CD4-positive, alpha-beta memory T cell (primary cell): ENCODE measurements around the gene ITCH. TPM values are rescaled to one million over a fixed set of nuclear protein-coding genes. Genes with fewer than 3 reads are reported as not detected.

Experiments used
- CTCF ChIA-PET: fragments of 350-600 bp; sonication (Branson Sonifier 250); formaldehyde crosslinking; loops from one replicate; lab custom pipeline; 2021; ENCODE audit warnings: inconsistent platforms; ENCODE audit not compliant: partially characterized antibody; lab: Charles Lee
- POLR2A ChIA-PET: fragments of 350-600 bp; sonication (Branson Sonifier 250); formaldehyde crosslinking; loops from one replicate; lab custom pipeline; 2021; ENCODE audit not compliant: partially characterized antibody; lab: Charles Lee
- DNase-seq, 5 donors: peaks; one replicate each; pipeline versions ENCODE4 v3.0.0 to v3.0.0-alpha.2; 2020 to 2022; ENCODE audit warnings: mixed read lengths in 1 of 5
- H3K27ac ChIP-seq: one replicate; pipeline ENCODE4 v1.7.0; 2013; ENCODE audit warnings: low read depth, low read length
- H3K27me3 ChIP-seq: 2 replicates; pipeline ENCODE4 v1.7.0; 2013; ENCODE audit warnings: mild to moderate bottlenecking, low read length, moderate library complexity; ENCODE audit not compliant: insufficient read depth
- H3K36me3 ChIP-seq: 2 replicates; pipeline ENCODE4 v1.7.0; 2013; ENCODE audit warnings: mild to moderate bottlenecking, low read length, moderate library complexity; ENCODE audit not compliant: insufficient read depth
- H3K4me1 ChIP-seq: 2 replicates; pipeline ENCODE4 v1.7.0; 2013; ENCODE audit warnings: mild to moderate bottlenecking, low read length, moderate library complexity; ENCODE audit not compliant: insufficient read depth
- H3K4me3 ChIP-seq, 2 donors: one replicate each; pipeline ENCODE4 v1.7.0; 2013; ENCODE audit warnings: low read length in 2 of 2, mild to moderate bottlenecking in 1 of 2
- H3K9me3 ChIP-seq, 2 donors: one replicate each; pipeline ENCODE4 v1.7.0; 2013; ENCODE audit warnings: low read length in 2 of 2, control low read depth in 1 of 2; ENCODE audit not compliant: control insufficient read depth in 1 of 2
- H3K27ac Mint-ChIP-seq, 7 donors: one replicate each; pipeline ENCODE4 v1.8.0; 2020 to 2021; ENCODE audit warnings: mixed read lengths in 7 of 7, mild to moderate bottlenecking in 6 of 7, inconsistent platforms in 3 of 7, moderate library complexity in 3 of 7
- H3K27me3 Mint-ChIP-seq, 2 donors: one replicate each; pipeline ENCODE4 v1.8.0; 2020 to 2021; ENCODE audit warnings: mixed read lengths in 2 of 2
- H3K36me3 Mint-ChIP-seq, 2 donors: one replicate each; pipeline ENCODE4 v1.8.0; 2020 to 2021; ENCODE audit warnings: mixed read lengths in 2 of 2, inconsistent platforms in 1 of 2, mild to moderate bottlenecking in 1 of 2
- H3K4me1 Mint-ChIP-seq, 4 donors: one replicate each; pipeline ENCODE4 v1.8.0; 2020 to 2021; ENCODE audit warnings: mixed read lengths in 4 of 4, mild to moderate bottlenecking in 1 of 4
- H3K4me3 Mint-ChIP-seq, 8 donors: one replicate each; pipeline ENCODE4 v1.8.0; 2020 to 2021; ENCODE audit warnings: mixed read lengths in 8 of 8, mild to moderate bottlenecking in 7 of 8, moderate library complexity in 6 of 8, inconsistent platforms in 3 of 8
- H3K9me3 Mint-ChIP-seq, 8 donors: one replicate each; pipeline ENCODE4 v1.8.0; 2020 to 2021; ENCODE audit warnings: mixed read lengths in 8 of 8, mild to moderate bottlenecking in 5 of 8, inconsistent platforms in 3 of 8, moderate library complexity in 1 of 8
- intact Hi-C: fragments of 100-400 bp; cut with micrococcal nuclease; formaldehyde crosslinking; loops from one replicate; pipeline ENCODE4 v1.15.1; 2023
- polyA plus RNA-seq, 2 donors: library from polyadenylated mRNA; unstranded; fragments of 300-500 nt; fragmentation: Illumina TruSeq; gene quantifications; one replicate each; pipeline ENCODE4 v1.2.3, GENCODE V29; 2021
- total RNA-seq, 2 experiments: library from RNA; stranded (reverse); gene quantifications; one replicate each; pipeline ENCODE4 v1.2.3, GENCODE V29; 2021

The ITCH gene
- total and polyA plus RNA-seq, 4 experiments from 2014 or later, result 9.7 to 68.9 (median 42.2) TPM

DNA sequence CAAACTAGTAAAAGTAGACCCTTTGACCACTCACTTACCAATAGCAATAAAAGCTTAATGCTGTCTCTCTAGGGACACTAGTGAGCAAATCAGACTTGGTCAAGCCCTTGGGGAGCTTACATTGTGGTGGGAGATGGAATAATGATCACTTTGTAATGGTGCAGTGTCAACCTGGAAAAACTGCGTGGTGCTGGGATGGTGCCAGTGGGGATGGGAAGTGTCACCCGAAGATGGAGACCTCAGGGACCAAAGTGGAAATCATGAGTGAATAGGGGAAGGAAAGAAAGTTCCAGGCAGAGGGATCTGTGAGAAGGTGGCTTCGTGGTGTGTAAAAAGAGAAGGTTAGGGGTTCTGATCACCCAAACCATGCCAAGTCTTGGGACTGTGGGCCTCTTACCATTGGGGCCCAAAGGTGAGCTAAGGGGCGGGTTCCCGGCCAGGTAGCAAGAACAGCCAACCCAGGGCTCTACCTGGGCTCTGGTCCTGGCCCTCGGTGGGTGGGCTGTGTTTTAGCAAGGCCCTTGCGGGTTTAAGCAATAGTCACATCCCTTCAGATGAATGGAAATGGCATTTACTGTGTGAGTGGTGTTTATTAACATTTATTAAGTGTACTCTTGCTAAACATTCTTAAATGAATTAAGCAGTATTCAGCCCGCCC, 168.7 kb downstream of the ITCH start:
- H3K36me3 Mint-ChIP-seq, result peaks cover 38 to 71% of the 10 kb centered on the region in 2 donors
- H3K27ac ChIP-seq, result no peak overlapping the region
- CTCF ChIA-PET, result interaction anchor here (0.8 to 1.4 kb wide), 5 partner anchors 26 to 219 kb away, joined by 3 to 4 read pairs (median 3); no protein-coding TSS in a partner anchor
- no peaks in the 10 kb centered on the region for H3K9me3 ChIP-seq
- H3K4me3 Mint-ChIP-seq, result no peak overlapping the region
- no peak overlapping the region for H3K4me3 ChIP-seq
- peaks cover 67% of the 10 kb centered on the region for H3K36me3 ChIP-seq
- H3K27ac Mint-ChIP-seq, result peak overlapping the region in 4 of 7 donors; percentile 22 to 57 (median 26)
- POLR2A ChIA-PET, result interaction anchor here (0.6 to 1.0 kb wide), 2 partner anchors 8 to 185 kb away, joined by 3 read pairs; no protein-coding TSS in a partner anchor
- peaks cover 4 to 6% (median 5%) of the 10 kb centered on the region in 4 donors for H3K4me1 Mint-ChIP-seq
- no peaks in the 10 kb centered on the region for H3K27me3 ChIP-seq
- no peaks in the 10 kb centered on the region for H3K4me1 ChIP-seq
- intact Hi-C loops, result no loop called here
- no peaks in the 10 kb centered on the region for H3K9me3 Mint-ChIP-seq
- H3K27me3 Mint-ChIP-seq, result no peaks in the 10 kb centered on the region
- DNase-seq, result no peak

DNA sequence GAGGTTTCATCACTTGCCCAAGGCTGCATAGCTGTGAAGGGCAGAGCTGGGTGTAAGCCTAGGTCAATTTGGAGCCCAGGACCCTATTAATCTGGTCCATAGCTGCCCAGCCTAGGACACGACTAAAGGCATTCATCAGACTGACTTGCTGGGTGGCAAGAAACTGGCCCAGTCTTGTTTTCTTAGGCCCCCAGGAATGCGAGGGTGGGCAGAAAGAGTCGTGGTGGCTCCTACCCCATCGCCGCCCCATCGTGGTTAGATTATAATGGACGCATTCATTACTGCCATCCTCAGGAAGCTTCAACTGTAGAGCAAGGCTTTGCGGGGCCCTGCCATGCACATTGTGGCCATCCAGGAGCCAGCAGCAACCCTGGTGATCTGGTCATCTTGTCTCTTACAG, 169.2 kb downstream of the ITCH start:
- Mint-ChIP-seq H3K36me3 (peaks cover 37 to 71% of the 10 kb centered on the region in 2 donors), H3K27ac (no peak overlapping the region)
- intact Hi-C loops, result no loop called here

DNA sequence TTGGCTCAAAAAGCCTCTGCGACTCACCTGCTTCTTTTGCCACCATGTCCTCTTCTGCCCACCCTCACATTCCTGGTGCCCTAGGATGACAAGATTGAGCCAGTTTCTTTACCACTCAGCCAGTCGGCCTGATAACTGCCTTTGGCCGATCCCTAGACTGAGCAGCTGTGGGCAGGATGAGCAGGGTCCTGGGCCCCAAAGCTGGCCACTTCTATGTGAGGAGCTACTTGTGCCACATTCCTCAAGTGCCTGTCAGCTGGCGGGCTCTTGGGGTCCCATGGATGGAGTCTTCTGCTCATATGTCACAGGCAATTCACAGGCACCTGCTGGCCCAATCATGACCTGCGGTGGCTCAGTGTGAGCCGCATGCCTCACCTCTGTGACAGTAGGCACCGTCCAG, 169.7 kb downstream of the ITCH start:
- H3K9me3 ChIP-seq, result no peaks in the 10 kb centered on the region
- Mint-ChIP-seq H3K4me1 (peaks cover 8 to 13% (median 10%) of the 10 kb centered on the region in 4 donors), H3K27ac (no peak overlapping the region), H3K36me3 (peaks cover 36 to 69% of the 10 kb centered on the region in 2 donors), H3K4me3 (no peak overlapping the region), H3K9me3 (no peaks in the 10 kb centered on the region), H3K27me3 (no peaks in the 10 kb centered on the region)
- H3K4me3 ChIP-seq, result no peak overlapping the region
- no peaks in the 10 kb centered on the region for H3K4me1 ChIP-seq
- DNase-seq, result no peak
- intact Hi-C loops, result no loop called here
- H3K36me3 ChIP-seq, result peaks cover 61% of the 10 kb centered on the region
- no peak overlapping the region for H3K27ac ChIP-seq
- POLR2A ChIA-PET, result no interaction called here
- no peaks in the 10 kb centered on the region for H3K27me3 ChIP-seq
- CTCF ChIA-PET, result interaction anchor here (1.0 to 1.4 kb wide), 2 partner anchors 175 to 219 kb away, joined by 3 to 4 read pairs; no protein-coding TSS in a partner anchor

More for the DNA sequence above, 169.2 kb downstream of the ITCH start:
- no peaks in the 10 kb centered on the region for H3K9me3 Mint-ChIP-seq
- H3K27ac ChIP-seq, result no peak overlapping the region
- H3K4me3 ChIP-seq, result no peak overlapping the region
- no peak overlapping the region for H3K4me3 Mint-ChIP-seq
- no peak for DNase-seq
- CTCF ChIA-PET, result interaction anchor here (1.0 to 1.4 kb wide), 2 partner anchors 176 to 219 kb away, joined by 3 to 4 read pairs; no protein-coding TSS in a partner anchor
- no peaks in the 10 kb centered on the region for H3K27me3 Mint-ChIP-seq
- no peaks in the 10 kb centered on the region for H3K4me1 ChIP-seq
- H3K27me3 ChIP-seq, result no peaks in the 10 kb centered on the region
- peaks cover 8 to 9% (median 9%) of the 10 kb centered on the region in 4 donors for H3K4me1 Mint-ChIP-seq
- no peaks in the 10 kb centered on the region for H3K9me3 ChIP-seq
- peaks cover 65% of the 10 kb centered on the region for H3K36me3 ChIP-seq
- POLR2A ChIA-PET, result no interaction called here

DNA sequence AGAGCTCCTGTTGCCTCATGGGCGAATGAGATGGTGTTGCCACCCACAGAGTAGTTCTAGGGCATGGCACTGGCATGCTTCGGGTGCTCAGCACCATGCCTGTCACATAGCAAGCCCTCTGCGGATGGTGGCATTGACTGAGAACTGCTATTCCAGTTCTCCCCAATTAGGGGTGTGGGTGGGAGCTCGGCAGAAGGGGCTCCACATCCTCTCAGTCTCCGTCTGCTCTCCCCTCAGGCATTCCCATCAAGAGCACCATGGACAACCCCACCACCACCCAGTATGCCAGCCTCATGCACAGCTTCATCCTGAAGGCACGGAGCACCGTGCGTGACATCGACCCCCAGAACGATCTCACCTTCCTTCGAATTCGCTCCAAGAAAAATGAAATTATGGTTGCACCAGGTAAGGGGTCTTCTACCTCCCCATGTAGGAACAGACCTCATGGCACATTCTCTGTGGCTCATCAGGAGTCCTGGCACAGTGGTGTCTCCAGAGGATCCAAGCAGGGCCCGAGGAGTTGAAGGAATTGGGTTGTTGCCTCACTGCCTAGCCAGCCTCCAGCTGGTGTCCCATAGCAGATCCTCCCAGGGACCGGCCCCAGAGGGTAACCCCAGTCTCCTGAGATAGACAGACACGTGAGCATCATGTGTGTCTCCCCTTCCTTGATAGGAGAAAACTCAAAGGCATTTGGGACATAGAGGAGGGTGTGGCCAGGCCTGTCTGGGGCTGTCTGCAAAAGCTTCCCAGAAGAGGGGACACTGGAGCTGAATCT, 171.5 kb downstream of the ITCH start:
- Histone ChIP-seq H3K36me3 (peaks cover 51% of the 10 kb centered on the region), H3K27me3 (no peaks in the 10 kb centered on the region), H3K4me3 (no peak overlapping the region), H3K4me1 (no peaks in the 10 kb centered on the region), H3K9me3 (no peaks in the 10 kb centered on the region), H3K27ac (no peak overlapping the region)
- no peaks in the 10 kb centered on the region for H3K9me3 Mint-ChIP-seq
- H3K4me3 Mint-ChIP-seq, result no peak overlapping the region
- CTCF ChIA-PET, result interaction anchor here (1.0 to 1.1 kb wide), 2 partner anchors 173 to 179 kb away, joined by 3 read pairs; no protein-coding TSS in a partner anchor
- H3K4me1 Mint-ChIP-seq, result peaks cover 9 to 13% (median 11%) of the 10 kb centered on the region in 4 donors
- intact Hi-C loops, result no loop called here
- H3K27ac Mint-ChIP-seq, result peak overlapping the region in 3 of 7 donors; percentile 42 to 53 (median 47)
- no peak for DNase-seq
- no peaks in the 10 kb centered on the region for H3K27me3 Mint-ChIP-seq
- POLR2A ChIA-PET, result interaction anchor here (0.6 kb wide), 1 partner anchor 20 kb away, joined by 3 read pairs; no protein-coding TSS in a partner anchor
- H3K36me3 Mint-ChIP-seq, result peaks cover 30 to 64% of the 10 kb centered on the region in 2 donors

DNA sequence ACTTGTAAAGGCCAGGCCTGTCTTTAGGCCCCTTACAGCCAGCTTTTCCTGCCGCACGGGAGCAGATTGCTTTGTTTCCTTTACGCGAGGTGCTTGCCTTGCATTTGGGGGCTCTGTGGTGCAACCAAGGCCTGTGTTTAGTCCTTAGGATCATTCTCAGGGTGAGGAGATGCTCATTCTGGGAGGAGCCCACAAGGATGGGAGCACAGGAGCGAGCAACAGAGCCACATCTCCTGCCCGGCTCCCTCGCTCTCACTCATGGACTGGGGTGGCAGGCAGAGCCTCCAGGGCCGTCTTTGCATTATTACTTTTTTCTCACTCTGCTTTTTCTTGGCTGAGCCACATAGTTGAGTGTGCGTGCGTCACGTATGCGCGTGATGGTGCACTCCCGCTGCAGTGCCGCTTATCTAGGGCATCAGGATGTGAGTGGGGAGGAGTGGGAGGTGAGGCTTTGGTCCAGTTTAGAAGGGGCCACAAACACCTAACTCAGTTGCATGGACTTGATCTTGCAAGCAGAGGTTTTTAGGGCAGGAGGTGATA, 172.3 kb downstream of the ITCH start:
- intact Hi-C loops, result no loop called here
- no peaks in the 10 kb centered on the region for H3K9me3 Mint-ChIP-seq
- H3K36me3 ChIP-seq, result peaks cover 46% of the 10 kb centered on the region
- no peak for DNase-seq
- H3K9me3 ChIP-seq, result no peaks in the 10 kb centered on the region
- no peaks in the 10 kb centered on the region for H3K27me3 Mint-ChIP-seq
- POLR2A ChIA-PET, result no interaction called here
- H3K4me1 ChIP-seq, result peaks cover 6% of the 10 kb centered on the region
- H3K27me3 ChIP-seq, result no peaks in the 10 kb centered on the region
- H3K4me1 Mint-ChIP-seq, result peaks cover 11 to 16% (median 15%) of the 10 kb centered on the region in 4 donors
- CTCF ChIA-PET, result interaction anchor here (1.0 to 10.0 kb wide), 3 partner anchors 172 to 178 kb away, joined by 3 to 148 read pairs (median 3); partner anchors contain the start of gene TP53INP2
- H3K36me3 Mint-ChIP-seq, result peaks cover 32 to 64% of the 10 kb centered on the region in 2 donors
- peak overlapping the region in 2 of 7 donors; percentile 47 to 71 for H3K27ac Mint-ChIP-seq
- H3K27ac ChIP-seq, result no peak overlapping the region
- no peak overlapping the region for H3K4me3 ChIP-seq
- H3K4me3 Mint-ChIP-seq, result no peak overlapping the region

DNA sequence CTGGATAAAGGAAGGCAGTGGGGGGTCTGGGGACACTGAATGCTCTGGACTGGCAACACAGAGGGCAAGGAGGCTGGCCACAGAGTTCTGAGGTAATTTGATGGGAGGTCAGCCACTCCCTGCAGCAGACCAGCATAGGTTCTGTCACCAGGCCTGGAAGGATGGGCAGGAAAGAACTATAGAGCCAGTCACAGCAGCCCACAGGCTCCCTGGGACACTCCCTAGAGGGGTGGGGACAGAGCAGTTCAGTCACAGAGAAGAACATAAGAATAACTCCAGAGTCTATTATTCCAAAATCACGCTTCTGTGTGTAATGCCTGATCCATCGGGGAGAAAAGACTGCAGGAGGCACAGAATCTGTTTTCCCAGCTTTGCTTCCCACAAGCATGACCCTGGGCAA, 172.8 kb downstream of the ITCH start:
- POLR2A ChIA-PET, result interaction anchor here (1.0 kb wide), 1 partner anchor 173 kb away, joined by 4 read pairs; no protein-coding TSS in a partner anchor
- no peaks in the 10 kb centered on the region for H3K9me3 Mint-ChIP-seq
- Histone ChIP-seq H3K27me3 (no peaks in the 10 kb centered on the region), H3K27ac (no peak overlapping the region), H3K36me3 (peaks cover 50% of the 10 kb centered on the region), H3K9me3 (no peaks in the 10 kb centered on the region), H3K4me1 (peaks cover 11% of the 10 kb centered on the region), H3K4me3 (no peak overlapping the region)
- H3K4me3 Mint-ChIP-seq, result no peak overlapping the region
- CTCF ChIA-PET, result interaction anchor here (0.7 to 10.0 kb wide), 4 partner anchors 9 to 233 kb away, joined by 3 to 148 read pairs (median 31); partner anchors contain the start of gene TP53INP2
- H3K4me1 Mint-ChIP-seq, result peaks cover 12 to 18% (median 17%) of the 10 kb centered on the region in 4 donors
- H3K27me3 Mint-ChIP-seq, result no peaks in the 10 kb centered on the region
- DNase-seq, result no peak
- peak overlapping the region in 3 of 7 donors; percentile 6 to 71 (median 47) for H3K27ac Mint-ChIP-seq
- peaks cover 34 to 67% of the 10 kb centered on the region in 2 donors for H3K36me3 Mint-ChIP-seq
- intact Hi-C loops, result no loop called here
